SKM-1 treated with dmso at 0.1 percent for 144 hours (cell line): ENCODE data around the gene SMARCB1.

Experiments
- DNase-seq: peaks from one replicate; lab custom pipeline; 2025; ENCODE audit not compliant: unreplicated experiment; lab: John Stamatoyannopoulos, UW

Gene SMARCB1

GRCh38 chr22:23779731-23780130 is 7.0 kb upstream of the SMARCB1 start:
- no peak for DNase-seq

- no peak for DNase-seq
Measured at GRCh38 chr22:23780146-23780748, 6.5 kb upstream of the SMARCB1 start.

GRCh38 chr22:23781065-23781464 is 5.7 kb upstream of the SMARCB1 start:
- no peak for DNase-seq

- DNase-seq: no peak
Measured at GRCh38 chr22:23781511-23782183, 5.1 kb upstream of the SMARCB1 start.

GRCh38 chr22:23782252-23782651 is 4.5 kb upstream of the SMARCB1 start:
- no peak for DNase-seq

GRCh38 chr22:23782703-23783102 is 4.1 kb upstream of the SMARCB1 start:
- DNase-seq: no peak

GRCh38 chr22:23783265-23784150 is 3.3 kb upstream of the SMARCB1 start:
- no peak for DNase-seq

- DNase-seq: no peak
Measured at GRCh38 chr22:23784215-23784732, 2.5 kb upstream of the SMARCB1 start.

- DNase-seq: no peak
Measured at GRCh38 chr22:23786261-23786710, 480 bp upstream of the SMARCB1 start.

GRCh38 chr22:23787600-23787896 is 782 bp downstream of the SMARCB1 start:
- DNase-seq: no peak

- DNase-seq: no peak
Measured at GRCh38 chr22:23787910-23788309, 1.1 kb downstream of the SMARCB1 start.

GRCh38 chr22:23789121-23789520 is 2.4 kb downstream of the SMARCB1 start:
- no peak for DNase-seq

- DNase-seq: no peak
Measured at GRCh38 chr22:23789638-23790037, 2.9 kb downstream of the SMARCB1 start.

- no peak for DNase-seq
Measured at GRCh38 chr22:23790819-23791737, 4.3 kb downstream of the SMARCB1 start.

GRCh38 chr22:23791738-23792645 is 5.2 kb downstream of the SMARCB1 start:
- no peak for DNase-seq

- no peak for DNase-seq
Measured at GRCh38 chr22:23793326-23793725, 6.6 kb downstream of the SMARCB1 start.

GRCh38 chr22:23796461-23796860 is 9.7 kb downstream of the SMARCB1 start:
- no peak for DNase-seq

GRCh38 chr22:23800297-23801237 is 13.8 kb downstream of the SMARCB1 start:
- no peak for DNase-seq
